A549 (cell line): ENCODE results near the gene PITPNC1. TPM values are rescaled to one million over a fixed set of nuclear protein-coding genes. Genes with fewer than 3 reads are reported as not detected.
"Not testable (repeated sequence)": the region's sequence is repeated elsewhere in the genome, so short reads cannot be mapped to it uniquely, and the experiment has no call there.

ENCODE experiments used
- ATAC-seq, 2 experiments: fragments of 200-7000 bp in 1 of 2; fragments of >200 bp in 1 of 2; cut with Nextera tagmentation in 1 of 2; cut with Tn5 transposase in 1 of 2; 3 replicates each; pipeline versions ENCODE4 v1.8.0 to v1.9.1; 2018 to 2020; ENCODE audit warnings: mild to moderate bottlenecking in 1 of 2, moderate library complexity in 1 of 2
- CTCF ChIA-PET: fragments of 300-600 bp; sonication (Branson Sonifier 250); formaldehyde crosslinking; extraction: SDS; loops from one replicate; lab custom pipeline; 2021; ENCODE audit warnings: antibody characterized with exemption, inconsistent platforms; lab: Yijun Ruan, JAX
- POLR2A ChIA-PET: fragments of 350-600 bp; formaldehyde crosslinking; extraction: SDS; loops from one replicate; lab custom pipeline; 2021; ENCODE audit warnings: antibody characterized with exemption, inconsistent platforms; lab: Yijun Ruan, JAX
- DNase-seq, 2 experiments: peaks; one replicate each; pipeline versions ENCODE4 v3.0.0 to v3.0.0-alpha.2; 2011 to 2016; ENCODE audit warnings: low read depth in 1 of 2, low spot score in 1 of 2
- FAIRE-seq: peaks from 2 replicates; lab custom pipeline; 2011; peaks lifted over from hg19 to GRCh38; lab: Jason Lieb, UNC
- H3K27ac ChIP-seq, 2 experiments: fragments of >200 bp; sonication (Bioruptor Twin); formaldehyde crosslinking; 3 replicates each; pipeline ENCODE4 v1.5.1; 2016 to 2017
- H3K4me1 ChIP-seq: fragments of >200 bp; sonication (Bioruptor Twin); formaldehyde crosslinking; 3 replicates; pipeline ENCODE4 v1.6.1; 2016
- H3K4me2 ChIP-seq: fragments of >200 bp; sonication (Bioruptor Twin); formaldehyde crosslinking; 3 replicates; pipeline ENCODE4 v1.6.1; 2016
- H3K4me3 ChIP-seq: fragments of >200 bp; sonication (Bioruptor Twin); formaldehyde crosslinking; 3 replicates; pipeline ENCODE4 v1.5.1; 2016
- H3K9me3 ChIP-seq: fragments of >200 bp; sonication (Bioruptor Twin); formaldehyde crosslinking; 3 replicates; pipeline ENCODE4 v1.6.1; 2016
- CBX2 ChIP-seq: fragments of 200-600 bp; sonication (generic); IDR thresholded peaks from 2 replicates; pipeline ENCODE4 v1.6.1; 2016; ENCODE audit warnings: low read depth, mild to moderate bottlenecking, borderline replicate concordance
- CBX8 ChIP-seq: fragments of 200-600 bp; sonication (generic); IDR thresholded peaks from 2 replicates; pipeline ENCODE4 v1.6.1; 2016
- CHD2 ChIP-seq: fragments of 150-350 bp; IDR thresholded peaks from 2 replicates; pipeline ENCODE4 v1.6.1; 2014; ENCODE audit warnings: low read length; ENCODE audit not compliant: partially characterized antibody
- ESRRA ChIP-seq: fragments of 150-350 bp; IDR thresholded peaks from 2 replicates; pipeline ENCODE4 v1.6.1; 2014; ENCODE audit warnings: mild to moderate bottlenecking, low read length, borderline replicate concordance
- FOSL2 ChIP-seq, 2 experiments: fragments of 450-650 bp in 1 of 2; fragments of >200 bp in 1 of 2; sonication (Bioruptor Twin) in 1 of 2; formaldehyde crosslinking; IDR thresholded peaks; 2 replicates each; pipeline versions ENCODE4 v1.5.0 to v1.6.1; 2016 to 2020; ENCODE audit warnings: mild to moderate bottlenecking in 1 of 2, moderate library complexity in 1 of 2
- FOXS1 ChIP-seq: fragments of 250-450 bp; sonication (Bioruptor Pico); IDR thresholded peaks from 2 replicates; pipeline ENCODE4 v1.5.0; 2020; ENCODE audit warnings: mild to moderate bottlenecking, moderate library complexity
- HMGXB4 ChIP-seq: fragments of 250-450 bp; sonication (Bioruptor Pico); IDR thresholded peaks from 2 replicates; pipeline ENCODE4 v1.5.0; 2021; ENCODE audit warnings: mild to moderate bottlenecking, moderate library complexity, borderline replicate concordance
- HOXB13 ChIP-seq: fragments of 250-450 bp; sonication (Bioruptor Pico); IDR thresholded peaks from 2 replicates; pipeline ENCODE4 v1.5.0; 2020; ENCODE audit warnings: low read depth, mild to moderate bottlenecking, moderate library complexity
- JUN ChIP-seq, 2 experiments: fragments of >200 bp; sonication (Bioruptor Twin); formaldehyde crosslinking; IDR thresholded peaks; 2 replicates in 1 of 2; 3 replicates in 1 of 2; pipeline ENCODE4 v1.6.1; 2016 to 2017
- JUNB ChIP-seq: fragments of >200 bp; sonication (Bioruptor Twin); formaldehyde crosslinking; IDR thresholded peaks from 2 replicates; pipeline ENCODE4 v1.6.1; 2016
- KDM5A ChIP-seq: fragments of 200-600 bp; sonication (generic); IDR thresholded peaks from 2 replicates; pipeline ENCODE4 v1.6.1; 2016; ENCODE audit warnings: antibody characterized with exemption, mild to moderate bottlenecking
- MAFK ChIP-seq: fragments of 450-650 bp; IDR thresholded peaks from 2 replicates; pipeline ENCODE4 v1.6.1; 2014; ENCODE audit not compliant: partially characterized antibody
- MYC ChIP-seq: IDR thresholded peaks from 2 replicates; pipeline ENCODE4 v1.6.1; 2012; ENCODE audit warnings: mild to moderate bottlenecking, inconsistent platforms, low read length, improper control_type of control experiment, borderline replicate concordance
- NPAS2 ChIP-seq: fragments of 250-450 bp; sonication (Bioruptor Pico); IDR thresholded peaks from 2 replicates; pipeline ENCODE4 v1.8.0; 2022; ENCODE audit warnings: mild to moderate bottlenecking, moderate library complexity, borderline replicate concordance
- PHF8 ChIP-seq: fragments of 200-600 bp; sonication (generic); IDR thresholded peaks from 2 replicates; pipeline ENCODE4 v1.6.1; 2016; ENCODE audit warnings: low read depth, mild to moderate bottlenecking, antibody characterized with exemption, moderate library complexity, borderline replicate concordance
- POLR2A ChIP-seq: IDR thresholded peaks from 2 replicates; pipeline ENCODE4 v1.6.1; 2012; ENCODE audit warnings: mild to moderate bottlenecking, low read length
- RAD21 ChIP-seq, 2 experiments: fragments of >200 bp in 1 of 2; sonication (Bioruptor Twin) in 1 of 2; formaldehyde crosslinking in 1 of 2; IDR thresholded peaks in 1 of 2; conservative IDR thresholded peaks in 1 of 2; 2 replicates in 1 of 2; 3 replicates in 1 of 2; pipeline ENCODE4 v1.6.1; 2012 to 2018; ENCODE audit warnings: inconsistent platforms in 1 of 2
- TFCP2L1 ChIP-seq: fragments of 250-450 bp; sonication (Bioruptor Pico); IDR thresholded peaks from 2 replicates; pipeline ENCODE4 v1.5.0; 2021; ENCODE audit warnings: mild to moderate bottlenecking
- ZC3H11A ChIP-seq: fragments of 450-650 bp; IDR thresholded peaks from 2 replicates; pipeline ENCODE4 v1.6.1; 2014; ENCODE audit warnings: antibody characterized with exemption, mild to moderate bottlenecking
- ZFP36 ChIP-seq: fragments of 450-650 bp; IDR thresholded peaks from 2 replicates; pipeline ENCODE4 v1.6.1; 2014; ENCODE audit warnings: borderline replicate concordance; ENCODE audit not compliant: partially characterized antibody
- WGBS: methylation state at CpG from one replicate; pipeline ENCODE4 v1.1.6; 2017; ENCODE audit errors: missing lambda C conversion rate; 5-methylcytosine and 5-hydroxymethylcytosine counted together
- polyA plus RNA-seq, 4 experiments: library from polyadenylated mRNA; depleted of rRNA in 3 of 4; stranded (reverse); fragments of >200 nt; fragmentation: RNase III in 1 of 4; extraction: RNeasy Plus Mini Kit Qiagen cat#74134 plus additional on column Dnase treatment in 1 of 4; gene quantifications; 2 replicates in 3 of 4; 3 replicates in 1 of 4; pipeline ENCODE4 v1.2.3, GENCODE V29; 2011 to 2017
- TF ChIP-seq, protein P1 (sequence below): IDR thresholded peaks from 2 replicates; pipeline ENCODE4 v1.6.1; 2012
- TF ChIP-seq, protein P2 (sequence below): fragments of 450-650 bp; IDR thresholded peaks from 2 replicates; pipeline ENCODE4 v1.6.1; 2014; ENCODE audit warnings: antibody characterized with exemption
- TF ChIP-seq, protein P3 (sequence below): IDR thresholded peaks from 2 replicates; pipeline ENCODE4 v1.6.1; 2012
- TF ChIP-seq, protein P4 (sequence below): fragments of 150-350 bp; IDR thresholded peaks from 2 replicates; pipeline ENCODE4 v1.6.1; 2014; ENCODE audit warnings: low read depth, mild to moderate bottlenecking, low read length

PITPNC1 gene
- polyA plus RNA-seq, 2 of the 4 experiments (the other 2 are of a cell fraction): 3.7 to 11.2 TPM

- Histone ChIP-seq H3K9me3 (no peaks in the 10 kb centered on the region), H3K4me3 (no peak overlapping the region), H3K4me2 (no peak overlapping the region), H3K4me1 (no peaks in the 10 kb centered on the region), H3K27ac (no peak overlapping the region)
- WGBS: 90% methylated on average over 5 of the region's 5 CpGs
- ATAC-seq (no peak), FAIRE-seq (no peak), DNase-seq (no peak)
- TF ChIP-seq, protein P1, sequence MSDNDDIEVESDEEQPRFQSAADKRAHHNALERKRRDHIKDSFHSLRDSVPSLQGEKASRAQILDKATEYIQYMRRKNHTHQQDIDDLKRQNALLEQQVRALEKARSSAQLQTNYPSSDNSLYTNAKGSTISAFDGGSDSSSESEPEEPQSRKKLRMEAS: no peak
- no peak for TF ChIP-seq ZFP36
- TF ChIP-seq CBX8: no peak
- TF ChIP-seq TFCP2L1 (CRISPR knock-in tag): no peak
- TF ChIP-seq, protein P2, sequence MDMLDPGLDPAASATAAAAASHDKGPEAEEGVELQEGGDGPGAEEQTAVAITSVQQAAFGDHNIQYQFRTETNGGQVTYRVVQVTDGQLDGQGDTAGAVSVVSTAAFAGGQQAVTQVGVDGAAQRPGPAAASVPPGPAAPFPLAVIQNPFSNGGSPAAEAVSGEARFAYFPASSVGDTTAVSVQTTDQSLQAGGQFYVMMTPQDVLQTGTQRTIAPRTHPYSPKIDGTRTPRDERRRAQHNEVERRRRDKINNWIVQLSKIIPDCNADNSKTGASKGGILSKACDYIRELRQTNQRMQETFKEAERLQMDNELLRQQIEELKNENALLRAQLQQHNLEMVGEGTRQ: no peak
- no peak for TF ChIP-seq CHD2
- no peak for TF ChIP-seq MAFK
- no peak for TF ChIP-seq NPAS2 (CRISPR knock-in tag)
- TF ChIP-seq, protein P3, sequence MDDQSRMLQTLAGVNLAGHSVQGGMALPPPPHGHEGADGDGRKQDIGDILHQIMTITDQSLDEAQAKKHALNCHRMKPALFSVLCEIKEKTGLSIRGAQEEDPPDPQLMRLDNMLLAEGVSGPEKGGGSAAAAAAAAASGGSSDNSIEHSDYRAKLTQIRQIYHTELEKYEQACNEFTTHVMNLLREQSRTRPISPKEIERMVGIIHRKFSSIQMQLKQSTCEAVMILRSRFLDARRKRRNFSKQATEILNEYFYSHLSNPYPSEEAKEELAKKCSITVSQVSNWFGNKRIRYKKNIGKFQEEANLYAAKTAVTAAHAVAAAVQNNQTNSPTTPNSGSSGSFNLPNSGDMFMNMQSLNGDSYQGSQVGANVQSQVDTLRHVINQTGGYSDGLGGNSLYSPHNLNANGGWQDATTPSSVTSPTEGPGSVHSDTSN: no peak
- no peak for TF ChIP-seq RAD21 (conservative IDR thresholded peaks at IDR 0.05 in 1 of 2, IDR thresholded peaks at IDR 0.05 in 1 of 2)
- POLR2A ChIA-PET: interaction anchor here (0.6 kb wide), 1 partner anchor 361 kb away, joined by 4 read pairs; no protein-coding TSS in a partner anchor
- CTCF ChIA-PET: interaction anchor here (1.0 to 3.4 kb wide), 5 partner anchors 18 to 273 kb away, joined by 3 to 9 read pairs (median 3); no protein-coding TSS in a partner anchor
Measured at GRCh38 chr17:67647482-67647881, 270.4 kb downstream of the PITPNC1 start.

- ChIA-PET POLR2A (interaction anchor here (0.6 kb wide), 1 partner anchor 362 kb away, joined by 4 read pairs; no protein-coding TSS in a partner anchor), CTCF (interaction anchor here (0.9 to 3.4 kb wide), 9 partner anchors 11 to 275 kb away, joined by 3 to 9 read pairs (median 4); no protein-coding TSS in a partner anchor)
- no peak for FAIRE-seq
- no peak overlapping the region for H3K4me3 ChIP-seq
- TF ChIP-seq JUN (IDR thresholded peaks at IDR 0.05): no peak
- no peak for TF ChIP-seq POLR2A
- H3K4me2 ChIP-seq: no peak overlapping the region
- no peak for DNase-seq
- no peak; a peak in 1 of 6 replicates for ATAC-seq
- H3K9me3 ChIP-seq: no peaks in the 10 kb centered on the region
- WGBS: 62% methylated on average over 6 of the region's 6 CpGs
- H3K27ac ChIP-seq: no peak overlapping the region
- no peaks in the 10 kb centered on the region for H3K4me1 ChIP-seq
Measured at GRCh38 chr17:67648032-67648905, 271.2 kb downstream of the PITPNC1 start.

GRCh38 chr17:67648906-67649295 lies 271.8 kb downstream of the PITPNC1 start:
- H3K9me3 ChIP-seq, H3K27ac ChIP-seq, POLR2A ChIA-PET, FAIRE-seq, DNase-seq, ATAC-seq, H3K4me3 ChIP-seq, H3K4me1 ChIP-seq, H3K4me2 ChIP-seq: not testable (repeated sequence)
- WGBS: 65% methylated on average over 3 of the region's 3 CpGs
- CTCF ChIA-PET: interaction anchor here (0.9 to 2.3 kb wide), 8 partner anchors 12 to 275 kb away, joined by 3 to 9 read pairs (median 4); no protein-coding TSS in a partner anchor

DNA sequence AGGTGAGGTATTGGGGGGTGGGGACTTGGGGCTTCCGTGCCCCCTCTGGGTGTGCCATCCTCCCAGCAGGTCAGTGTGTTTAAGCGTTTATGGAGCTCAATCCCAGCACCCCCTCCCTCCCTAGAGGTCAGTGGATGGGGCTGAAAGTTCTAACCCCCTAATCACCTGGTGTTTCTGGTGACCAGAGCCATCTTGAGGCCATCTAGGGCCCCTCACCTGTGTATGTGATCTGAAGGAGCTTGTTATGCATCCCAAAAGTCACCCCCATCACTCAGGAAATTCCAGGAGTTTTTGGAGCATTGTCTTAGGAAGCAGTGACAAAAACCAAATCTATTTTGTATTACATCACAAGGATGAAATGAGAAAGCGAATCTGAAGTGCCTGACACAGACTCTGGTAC lies 272.8 kb downstream of the PITPNC1 start:
- no peak for FAIRE-seq

More for the DNA sequence above, 272.8 kb downstream of the PITPNC1 start:
- Histone ChIP-seq H3K9me3 (no peaks in the 10 kb centered on the region), H3K4me1 (no peaks in the 10 kb centered on the region), H3K4me3 (no peak overlapping the region), H3K27ac (no peak overlapping the region), H3K4me2 (no peak overlapping the region)
- DNase-seq (no peak), ATAC-seq (no peak)
- TF ChIP-seq HOXB13 (CRISPR knock-in tag) (no peak), MYC (no peak), JUNB (no peak), KDM5A (no peak), PHF8 (no peak), ZC3H11A (no peak), HMGXB4 (CRISPR knock-in tag) (no peak), FOXS1 (no peak), RAD21 (conservative IDR thresholded peaks at IDR 0.05 in 1 of 2, IDR thresholded peaks at IDR 0.05 in 1 of 2) (no peak), FOSL2 (IDR thresholded peaks at IDR 0.05) (no peak), FOSL2 (CRISPR knock-in tag; IDR thresholded peaks at IDR 0.05) (no peak), ESRRA (no peak), CBX2 (no peak), JUN (IDR thresholded peaks at IDR 0.05) (no peak)
- TF ChIP-seq, protein P4, sequence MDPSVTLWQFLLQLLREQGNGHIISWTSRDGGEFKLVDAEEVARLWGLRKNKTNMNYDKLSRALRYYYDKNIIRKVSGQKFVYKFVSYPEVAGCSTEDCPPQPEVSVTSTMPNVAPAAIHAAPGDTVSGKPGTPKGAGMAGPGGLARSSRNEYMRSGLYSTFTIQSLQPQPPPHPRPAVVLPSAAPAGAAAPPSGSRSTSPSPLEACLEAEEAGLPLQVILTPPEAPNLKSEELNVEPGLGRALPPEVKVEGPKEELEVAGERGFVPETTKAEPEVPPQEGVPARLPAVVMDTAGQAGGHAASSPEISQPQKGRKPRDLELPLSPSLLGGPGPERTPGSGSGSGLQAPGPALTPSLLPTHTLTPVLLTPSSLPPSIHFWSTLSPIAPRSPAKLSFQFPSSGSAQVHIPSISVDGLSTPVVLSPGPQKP: no peak
- 49% methylated on average over 3 of the region's 3 CpGs for WGBS
- ChIA-PET POLR2A (no interaction called here), CTCF (interaction anchor here (0.8 to 2.3 kb wide), 7 partner anchors 19 to 275 kb away, joined by 3 to 9 read pairs (median 4); no protein-coding TSS in a partner anchor)
